ENCODE results near the gene IL17REL. TPM values are rescaled to one million over a fixed set of nuclear protein-coding genes. Genes with fewer than 3 reads are reported as not detected.

IL17REL gene
- total RNA-seq, 3 donors from 2014 or later: 0.09 to 0.43 TPM; not detected in 1

- Histone ChIP-seq H3K4me3 (no peak overlapping the region), H3K36me3 (ENCODE audit: low read depth) (no peaks in the 10 kb centered on the region), H3K4me1 (ENCODE audit: low read depth) (peaks cover 18% of the 10 kb centered on the region), H3K9me3 (peaks cover 6% of the 10 kb centered on the region)
- no peak for TF ChIP-seq CTCF (IDR thresholded peaks at IDR 0.05)
- ATAC-seq (peak; percentile 74), DNase-seq (peak; percentile 65 to 73 (median 69))
- intact Hi-C loops (cut with DNase I, micrococcal nuclease): no loop called here
These were observed 16.4 kb downstream of the IL17REL start for GRCh38 chr22:49996119-49996517.

GRCh38 chr22:49995361-49996118 is 17.0 kb downstream of the IL17REL start:
- DNase-seq (peak in 1 of 3 donors; percentile 42), ATAC-seq (no peak)
- TF ChIP-seq CTCF (IDR thresholded peaks at IDR 0.05): no peak
- intact Hi-C loops (cut with DNase I, micrococcal nuclease): no loop called here
- H3K9me3 ChIP-seq: peaks cover 10% of the 10 kb centered on the region
- peaks cover 18% of the 10 kb centered on the region for H3K4me1 ChIP-seq (ENCODE audit: low read depth)
- no peak overlapping the region for H3K4me3 ChIP-seq
- H3K36me3 ChIP-seq (ENCODE audit: low read depth): no peaks in the 10 kb centered on the region

DNA sequence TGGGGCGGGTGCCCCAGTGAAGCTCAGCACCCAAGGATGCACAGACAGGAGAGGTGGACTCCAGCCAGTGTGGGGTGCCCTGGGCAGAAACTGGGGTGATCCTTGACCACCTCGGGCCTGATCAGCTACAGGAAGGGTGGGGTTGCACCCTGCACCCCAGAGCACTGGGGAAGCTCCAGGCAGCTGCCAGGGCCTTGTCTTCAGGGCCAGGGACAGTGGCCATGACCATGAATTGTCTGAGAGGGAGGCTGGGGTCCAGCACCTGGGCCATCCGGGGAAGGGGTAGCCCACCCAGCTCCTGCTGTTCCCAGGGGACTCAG is 17.6 kb downstream of the IL17REL start:
- intact Hi-C loops (cut with DNase I, micrococcal nuclease): no loop called here
- Histone ChIP-seq H3K4me3 (no peak overlapping the region), H3K36me3 (ENCODE audit: low read depth) (no peaks in the 10 kb centered on the region), H3K4me1 (ENCODE audit: low read depth) (peaks cover 18% of the 10 kb centered on the region), H3K9me3 (peaks cover 10% of the 10 kb centered on the region)
- no peak for DNase-seq
- TF ChIP-seq CTCF (IDR thresholded peaks at IDR 0.05): no peak
- no peak for ATAC-seq

DNA sequence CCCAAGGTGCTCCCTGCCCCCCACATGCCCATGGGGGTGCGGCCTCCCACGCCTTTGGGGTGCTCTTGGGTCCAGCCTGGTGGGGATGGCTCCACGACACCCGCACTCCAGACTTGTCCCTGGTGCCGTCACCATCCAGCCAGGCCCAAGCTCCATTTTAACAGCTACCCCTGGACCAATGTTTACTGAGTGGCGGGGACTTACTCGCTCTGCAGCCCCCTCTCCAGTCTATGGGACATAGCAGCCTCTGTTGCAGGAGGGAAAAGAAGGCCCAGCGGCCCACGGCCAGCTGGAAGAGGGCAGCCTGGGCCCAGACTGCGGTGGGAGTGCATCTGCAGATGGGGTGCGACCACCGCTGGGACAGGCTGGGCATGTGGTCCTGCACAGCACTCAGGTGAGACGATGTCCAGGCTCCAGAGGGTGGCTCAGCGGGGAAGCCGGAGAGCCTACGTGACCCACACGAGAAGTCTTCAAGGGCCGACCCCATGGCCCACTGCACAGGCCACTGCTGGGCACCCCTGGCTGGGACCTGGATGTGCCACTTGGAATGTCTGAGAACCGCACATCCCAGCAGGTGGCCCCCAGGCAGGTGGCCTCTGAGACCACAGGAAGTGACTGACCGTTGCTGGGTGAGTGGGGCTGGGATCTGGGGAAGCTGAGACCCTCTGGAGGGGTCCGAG is 18.1 kb downstream of the IL17REL start:
- TF ChIP-seq CTCF (IDR thresholded peaks at IDR 0.05): no peak
- H3K36me3 ChIP-seq (ENCODE audit: low read depth): no peaks in the 10 kb centered on the region
- peak in 1 of 3 donors; percentile 25 for DNase-seq
- no peak overlapping the region for H3K4me3 ChIP-seq
- peaks cover 10% of the 10 kb centered on the region for H3K9me3 ChIP-seq
- intact Hi-C loops (cut with DNase I, micrococcal nuclease): no loop called here
- ATAC-seq: no peak
- H3K4me1 ChIP-seq (ENCODE audit: low read depth): peaks cover 18% of the 10 kb centered on the region

- TF ChIP-seq CTCF (IDR thresholded peaks at IDR 0.05): no peak
- intact Hi-C loops (cut with DNase I, micrococcal nuclease): no loop called here
- Histone ChIP-seq H3K36me3 (ENCODE audit: low read depth) (no peaks in the 10 kb centered on the region), H3K9me3 (peaks cover 10% of the 10 kb centered on the region), H3K4me3 (no peak overlapping the region), H3K4me1 (ENCODE audit: low read depth) (peaks cover 18% of the 10 kb centered on the region)
- no peak for ATAC-seq
- no peak for DNase-seq
These were observed 18.8 kb downstream of the IL17REL start for GRCh38 chr22:49993649-49994360.
